OCI-LY7 (cell line): ENCODE results near the gene TMEM229A.

Source experiments
- CTCF ChIP-seq: fragments of 200-600 bp; sonication (generic); conservative IDR thresholded peaks from 2 replicates; pipeline ENCODE4 v1.5.1; 2014; ENCODE audit warnings: mild to moderate bottlenecking, antibody characterized with exemption, low read length, moderate library complexity, mixed read lengths
- EZH2phosphoT487 ChIP-seq: fragments of 200-600 bp; sonication (generic); IDR thresholded peaks from 2 replicates; pipeline ENCODE4 v1.6.1; 2018; ENCODE audit warnings: low read depth, borderline replicate concordance, mild to moderate bottlenecking, mixed run types, antibody characterized with exemption, low read length, moderate library complexity, mixed read lengths

GRCh38 chr7:124060528-124060927 lies 27.7 kb upstream of the TMEM229A start:
- no peak for TF ChIP-seq CTCF
- TF ChIP-seq EZH2phosphoT487, result no peak
